Measurements from ENCODE around the gene COMMD1. TPM values are rescaled to one million over a fixed set of nuclear protein-coding genes. Genes with fewer than 3 reads are reported as not detected.
A peak's percentile ranks its signal among the peaks of the same experiment; 100 is the strongest.
"Not testable (repeated sequence)": the region's sequence is repeated elsewhere in the genome, so short reads cannot be mapped to it uniquely, and the experiment has no call there.

Gene COMMD1
- polyA plus RNA-seq (2012; ENCODE audit: missing spikeins): 103 TPM

DNA sequence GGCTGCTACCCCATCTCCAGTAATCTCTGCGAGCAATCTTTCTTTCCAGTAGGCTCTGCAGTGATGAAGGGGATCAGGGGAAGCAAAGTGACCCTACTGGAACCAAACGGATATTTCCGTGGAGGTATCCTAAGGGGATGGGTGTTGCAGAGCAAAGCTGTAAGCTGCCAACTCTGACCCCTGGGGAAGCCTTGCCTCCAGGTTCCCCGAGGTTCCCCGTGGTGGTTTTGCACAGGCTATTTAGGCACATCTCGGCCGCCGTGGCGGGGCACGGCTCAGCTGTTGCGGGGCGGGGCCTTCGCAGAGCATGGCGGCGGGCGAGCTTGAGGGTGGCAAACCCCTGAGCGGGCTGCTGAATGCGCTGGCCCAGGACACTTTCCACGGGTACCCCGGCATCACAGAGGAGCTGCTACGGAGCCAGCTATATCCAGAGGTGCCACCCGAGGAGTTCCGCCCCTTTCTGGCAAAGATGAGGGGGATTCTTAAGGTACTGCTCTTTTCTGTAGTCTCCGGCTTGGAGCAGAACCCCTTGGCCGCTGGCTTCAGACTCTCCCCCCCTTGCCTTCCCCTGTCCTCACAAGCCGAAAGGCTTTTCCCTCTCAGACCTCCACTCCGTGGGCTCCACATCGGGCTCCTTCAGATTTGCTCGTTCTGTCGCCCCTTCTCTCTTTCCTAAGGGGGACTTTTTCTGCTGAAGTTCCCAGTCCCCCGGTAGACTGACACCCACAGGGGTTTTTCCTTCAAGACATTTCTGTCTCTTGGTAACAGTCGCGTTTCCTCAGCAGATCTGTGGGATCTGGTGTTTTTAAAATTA, at the start of gene COMMD1:
Gene COMMD1 (plus strand): TSS at position 303 of the 814 bp plus-strand sequence. CDS start 5 bp downstream, at position 308.
- FAIRE-seq: peak; percentile 96
- peak; percentile 91 for TF ChIP-seq POLR2A (IDR thresholded peaks at IDR 0.05; ENCODE audit: low read depth, low read length)
- peak; percentile 96 for TF ChIP-seq TAF1 (IDR thresholded peaks at IDR 0.05; ENCODE audit: borderline replicate concordance, low read depth, low read length)
- TF ChIP-seq POLR2AphosphoS5 (IDR thresholded peaks at IDR 0.05; ENCODE audit: low read depth, low read length): peak; percentile 81; the same call in 1 of the 2 replicates
- DNase-seq (ENCODE audit: insufficient read length): peak; percentile 44

DNA sequence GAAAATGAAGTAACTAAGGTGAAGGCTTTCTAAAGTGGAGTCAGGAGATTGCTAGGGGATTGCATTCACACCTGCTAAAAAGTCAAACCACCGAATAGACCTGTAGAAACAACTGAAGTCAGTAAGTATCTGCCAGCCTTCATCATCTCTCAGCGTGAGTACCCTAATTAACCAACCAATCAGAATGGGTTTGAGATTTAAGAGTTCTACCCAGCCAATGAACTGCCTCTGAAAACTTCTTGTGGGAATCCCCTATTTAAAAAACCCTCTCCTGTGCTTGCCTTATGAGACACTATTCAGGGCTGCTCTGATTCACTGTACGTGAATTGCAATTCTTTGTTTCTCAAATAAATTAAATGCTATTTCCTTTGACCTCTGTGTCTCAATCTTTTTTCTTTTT, 48.2 kb upstream of the COMMD1 start:
- no peak for DNase-seq (ENCODE audit: insufficient read length)
- no peak for FAIRE-seq
- no peak for TF ChIP-seq TAF1 (IDR thresholded peaks at IDR 0.05; ENCODE audit: borderline replicate concordance, low read depth, low read length)
- TF ChIP-seq POLR2AphosphoS5 (IDR thresholded peaks at IDR 0.05; ENCODE audit: low read depth, low read length): no peak
- no peak for TF ChIP-seq POLR2A (IDR thresholded peaks at IDR 0.05; ENCODE audit: low read depth, low read length)

DNA sequence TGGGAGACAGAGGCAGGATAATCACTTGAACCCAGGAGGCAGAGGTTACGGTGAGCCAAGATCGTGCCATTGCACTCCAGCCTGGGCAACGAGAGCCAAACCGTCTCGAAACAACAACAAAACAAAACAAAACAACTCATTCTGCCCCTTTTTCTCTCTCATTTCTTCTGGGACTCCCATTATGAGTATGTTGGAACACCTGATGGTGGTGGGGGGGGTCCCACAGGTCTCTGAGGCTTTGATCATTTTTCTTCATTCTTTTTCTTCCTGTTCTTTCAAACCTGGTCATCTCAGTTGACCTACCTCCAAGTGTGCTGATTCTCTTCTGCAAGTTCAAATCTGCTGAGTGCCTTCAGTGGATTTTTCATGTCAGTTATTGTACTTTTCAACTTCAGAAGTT, 43.4 kb upstream of the COMMD1 start:
- FAIRE-seq (no peak), DNase-seq (ENCODE audit: insufficient read length) (no peak)
- TF ChIP-seq POLR2AphosphoS5 (IDR thresholded peaks at IDR 0.05; ENCODE audit: low read depth, low read length) (no peak), TAF1 (IDR thresholded peaks at IDR 0.05; ENCODE audit: borderline replicate concordance, low read depth, low read length) (no peak), POLR2A (IDR thresholded peaks at IDR 0.05; ENCODE audit: low read depth, low read length) (no peak)

DNA sequence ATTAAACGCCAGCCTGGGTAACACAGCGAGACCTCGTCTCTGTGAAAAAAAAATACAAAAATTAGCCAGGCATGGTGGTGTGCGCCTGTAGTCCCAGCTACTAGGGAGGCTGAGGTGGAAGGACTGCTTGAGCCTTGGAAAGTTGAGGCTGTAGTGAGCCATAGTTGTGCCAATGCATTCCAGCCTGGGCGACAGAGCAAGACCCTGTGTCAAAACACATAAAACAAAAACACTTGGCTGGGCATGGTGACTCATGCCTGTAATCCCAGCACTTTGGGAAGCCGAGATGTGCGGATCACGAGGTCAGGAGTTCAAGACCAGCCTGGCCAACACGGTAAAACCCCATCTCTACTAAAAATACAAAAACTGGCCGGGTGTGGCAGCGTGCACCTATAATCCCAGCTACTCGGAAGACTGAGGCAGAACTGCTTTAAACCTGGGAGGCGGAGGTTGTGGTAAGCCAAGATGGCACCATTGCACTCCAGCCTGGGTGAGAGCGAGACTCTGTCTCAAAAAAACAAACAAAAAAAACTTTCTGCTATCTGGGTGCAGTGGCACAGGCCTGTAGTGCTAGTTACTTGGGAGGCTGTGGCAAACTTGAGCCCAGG, 38.9 kb upstream of the COMMD1 start:
- not testable (repeated sequence) for FAIRE-seq; DNase-seq (ENCODE audit: insufficient read length)
- TF ChIP-seq POLR2AphosphoS5 (IDR thresholded peaks at IDR 0.05; ENCODE audit: low read depth, low read length): 0 out of 2 replicates have a peak, but pooled peaks have one; percentile 14

DNA sequence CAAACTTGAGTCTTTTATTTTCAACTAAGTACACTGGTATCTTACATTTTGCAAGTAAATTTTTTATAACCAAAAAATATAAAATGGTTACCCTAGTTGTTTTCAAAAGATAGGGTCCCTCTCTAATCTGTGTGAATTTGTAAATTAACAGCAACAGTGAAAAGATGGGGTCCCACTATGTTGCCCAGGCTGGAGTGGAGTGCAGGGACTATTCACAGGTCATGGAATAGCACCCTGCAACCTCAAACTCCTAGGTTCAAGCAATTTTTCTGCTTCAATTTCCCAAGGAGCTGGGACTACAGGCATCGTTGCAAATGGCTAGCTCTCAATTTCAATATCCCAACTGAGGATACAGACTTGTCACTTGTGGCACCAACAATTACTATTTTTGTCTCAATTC, 29.1 kb upstream of the COMMD1 start:
- DNase-seq (ENCODE audit: insufficient read length) (no peak), FAIRE-seq (no peak)
- TF ChIP-seq POLR2A (IDR thresholded peaks at IDR 0.05; ENCODE audit: low read depth, low read length): no peak
- TF ChIP-seq TAF1 (IDR thresholded peaks at IDR 0.05; ENCODE audit: borderline replicate concordance, low read depth, low read length): no peak
- TF ChIP-seq POLR2AphosphoS5 (IDR thresholded peaks at IDR 0.05; ENCODE audit: low read depth, low read length): no peak

- TF ChIP-seq POLR2AphosphoS5 (IDR thresholded peaks at IDR 0.05; ENCODE audit: low read depth, low read length) (no peak), TAF1 (IDR thresholded peaks at IDR 0.05; ENCODE audit: borderline replicate concordance, low read depth, low read length) (no peak), POLR2A (IDR thresholded peaks at IDR 0.05; ENCODE audit: low read depth, low read length) (no peak)
- FAIRE-seq (no peak), DNase-seq (ENCODE audit: insufficient read length) (no peak)
These were observed 27.8 kb upstream of the COMMD1 start for GRCh38 chr2:61877571-61878245.

DNA sequence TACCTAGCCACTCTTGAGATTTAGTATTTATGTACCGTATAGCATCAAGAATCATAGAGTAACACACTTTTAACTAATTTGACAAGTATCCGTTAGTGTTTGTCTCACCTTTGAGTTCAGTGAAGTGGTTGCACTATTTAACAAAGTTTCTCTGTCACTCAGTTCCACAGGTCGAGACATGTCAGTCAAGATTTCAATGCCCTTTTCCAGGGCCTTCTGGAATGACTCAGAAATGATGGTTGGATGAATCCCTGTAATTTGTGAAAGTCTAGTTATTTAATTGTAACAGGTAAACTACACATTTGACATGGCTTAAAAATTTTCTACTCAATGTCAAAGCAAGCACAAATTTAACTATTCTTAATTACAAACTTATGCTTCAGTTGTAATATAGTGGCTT, 26.7 kb upstream of the COMMD1 start:
- TF ChIP-seq POLR2A (IDR thresholded peaks at IDR 0.05; ENCODE audit: low read depth, low read length) (no peak), TAF1 (IDR thresholded peaks at IDR 0.05; ENCODE audit: borderline replicate concordance, low read depth, low read length) (no peak), POLR2AphosphoS5 (IDR thresholded peaks at IDR 0.05; ENCODE audit: low read depth, low read length) (no peak)
- no peak for DNase-seq (ENCODE audit: insufficient read length)
- no peak for FAIRE-seq

DNA sequence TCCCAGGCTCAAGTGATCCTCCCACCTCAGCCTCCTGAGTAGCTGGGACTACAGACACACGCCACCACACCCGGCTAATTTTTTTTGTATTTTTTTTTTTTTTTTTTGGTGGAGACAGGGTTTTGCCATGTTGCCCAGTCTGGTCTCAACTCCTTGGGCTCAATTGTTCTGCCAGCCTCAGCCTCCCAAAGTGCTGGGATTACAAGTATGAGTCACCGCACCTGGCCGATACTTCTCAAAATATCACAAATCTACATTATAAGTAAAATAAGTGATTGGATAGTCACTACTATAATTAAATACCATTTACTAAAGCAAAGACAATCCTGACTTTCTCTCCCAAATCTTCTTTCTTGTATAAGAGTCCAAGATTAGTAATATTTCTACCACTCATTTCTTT, 26.1 kb upstream of the COMMD1 start:
- FAIRE-seq; DNase-seq (ENCODE audit: insufficient read length): not testable (repeated sequence)

DNA sequence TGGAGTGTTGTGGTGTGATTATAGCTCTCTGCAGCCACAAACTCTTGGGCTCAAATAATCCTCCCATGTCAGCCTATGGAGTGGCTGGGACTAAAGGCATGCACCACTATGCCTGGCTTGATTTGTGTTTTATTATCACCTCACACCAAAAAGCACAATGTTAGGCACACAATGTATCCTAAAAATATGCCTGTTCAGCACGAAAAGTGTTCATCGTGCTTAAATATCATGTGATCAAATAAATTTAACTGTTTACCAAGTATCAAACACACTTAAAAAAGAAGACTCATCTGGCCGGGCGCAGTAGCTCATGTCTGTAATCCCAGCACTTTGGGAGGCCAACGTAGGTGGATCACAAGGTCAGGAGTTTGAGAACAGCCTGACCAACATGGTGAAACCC, 22.6 kb upstream of the COMMD1 start:
- TF ChIP-seq POLR2A (IDR thresholded peaks at IDR 0.05; ENCODE audit: low read depth, low read length) (no peak), TAF1 (IDR thresholded peaks at IDR 0.05; ENCODE audit: borderline replicate concordance, low read depth, low read length) (no peak), POLR2AphosphoS5 (IDR thresholded peaks at IDR 0.05; ENCODE audit: low read depth, low read length) (no peak)
- FAIRE-seq (no peak), DNase-seq (ENCODE audit: insufficient read length) (no peak)

DNA sequence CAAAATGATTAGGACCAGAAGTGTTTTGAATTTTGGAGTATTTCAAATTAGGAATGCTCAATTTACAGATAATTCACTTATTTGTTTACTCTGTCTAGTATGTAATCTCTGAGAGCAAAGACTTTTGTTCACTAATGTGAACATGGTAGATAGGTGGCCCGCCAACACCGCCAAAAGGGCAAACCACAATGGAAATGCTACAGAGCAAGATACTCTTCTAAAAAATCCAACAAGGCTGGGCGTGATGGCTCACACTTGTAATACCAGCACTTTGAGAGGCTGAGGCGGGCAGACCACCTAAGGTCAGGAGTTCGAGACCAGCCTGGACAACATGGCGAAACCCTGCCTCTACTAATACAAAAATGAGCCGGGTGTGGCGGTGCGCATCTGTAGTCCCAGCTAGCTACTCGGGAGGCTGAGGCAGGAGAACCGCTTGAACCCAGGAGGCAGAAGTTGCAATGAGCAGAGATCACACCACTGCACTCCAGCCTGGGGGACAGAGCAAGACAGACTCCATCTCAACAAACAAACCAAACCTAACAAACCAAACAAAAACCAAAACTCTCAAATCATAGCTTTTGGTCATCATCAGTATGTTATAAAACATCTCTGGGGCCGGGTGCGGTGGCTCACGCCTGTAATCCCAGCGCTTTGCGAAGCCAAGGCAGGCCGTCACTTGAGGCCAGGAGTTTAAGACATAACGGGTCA, 19.4 kb upstream of the COMMD1 start:
- TF ChIP-seq POLR2AphosphoS5 (IDR thresholded peaks at IDR 0.05; ENCODE audit: low read depth, low read length): no peak
- TF ChIP-seq TAF1 (IDR thresholded peaks at IDR 0.05; ENCODE audit: borderline replicate concordance, low read depth, low read length): no peak
- no peak for TF ChIP-seq POLR2A (IDR thresholded peaks at IDR 0.05; ENCODE audit: low read depth, low read length)
- no peak for FAIRE-seq
- no peak for DNase-seq (ENCODE audit: insufficient read length)

GRCh38 chr2:61887717-61888266, 17.7 kb upstream of the COMMD1 start:
- TF ChIP-seq TAF1 (IDR thresholded peaks at IDR 0.05; ENCODE audit: borderline replicate concordance, low read depth, low read length): no peak
- no peak for TF ChIP-seq POLR2A (IDR thresholded peaks at IDR 0.05; ENCODE audit: low read depth, low read length)
- no peak for TF ChIP-seq POLR2AphosphoS5 (IDR thresholded peaks at IDR 0.05; ENCODE audit: low read depth, low read length)
- FAIRE-seq (no peak), DNase-seq (ENCODE audit: insufficient read length) (no peak)

All from GM12892 (cell line).